Kidney tubule cell (primary cell): ENCODE data around the gene HLA-DOB.

Source experiments
- DNase-seq: peaks from one replicate; pipeline ENCODE4 v3.0.0-alpha.2; 2018; ENCODE audit warnings: low spot score

Gene HLA-DOB

GRCh38 chr6:32843331-32843978 lies 26.7 kb upstream of the HLA-DOB start:
- peak; percentile 20 for DNase-seq

- no peak for DNase-seq
These were observed 25.9 kb upstream of the HLA-DOB start for GRCh38 chr6:32842690-32843089.

GRCh38 chr6:32842021-32842650 lies 25.3 kb upstream of the HLA-DOB start:
- DNase-seq = no peak

GRCh38 chr6:32840604-32841246 lies 23.9 kb upstream of the HLA-DOB start:
- DNase-seq = no peak

- DNase-seq = no peak
These were observed 22.6 kb upstream of the HLA-DOB start for GRCh38 chr6:32839356-32839755.

- DNase-seq = peak; percentile 93
These were observed 21.5 kb upstream of the HLA-DOB start, which contains the start of gene TAP2 for GRCh38 chr6:32838114-32838958. Gene TAP2, minus strand, starts transcription at chr6:32838739. Its CDS starts 506 bp downstream, at chr6:32838233.

- DNase-seq = peak; percentile 87
These were observed 20.9 kb upstream of the HLA-DOB start for GRCh38 chr6:32837651-32838113.

- DNase-seq = no peak
These were observed 20.1 kb upstream of the HLA-DOB start for GRCh38 chr6:32836873-32837272.

- no peak for DNase-seq
These were observed 18.5 kb upstream of the HLA-DOB start for GRCh38 chr6:32835167-32835893.

- no peak for DNase-seq
These were observed 16.9 kb upstream of the HLA-DOB start for GRCh38 chr6:32833664-32834063.

- DNase-seq = no peak
These were observed 15.7 kb upstream of the HLA-DOB start for GRCh38 chr6:32832535-32832934.

- DNase-seq = no peak
These were observed 14.1 kb upstream of the HLA-DOB start for GRCh38 chr6:32830936-32831335.

- DNase-seq = no peak
These were observed 13.2 kb upstream of the HLA-DOB start for GRCh38 chr6:32830017-32830416.

- DNase-seq = no peak
These were observed 12.7 kb upstream of the HLA-DOB start for GRCh38 chr6:32829495-32829894.

- DNase-seq = no peak
These were observed 10.2 kb upstream of the HLA-DOB start for GRCh38 chr6:32827025-32827424.

GRCh38 chr6:32825966-32826365 lies 9.2 kb upstream of the HLA-DOB start:
- peak; percentile 44 for DNase-seq

GRCh38 chr6:32819729-32820128 lies 2.9 kb upstream of the HLA-DOB start:
- peak; percentile 97 for DNase-seq

- DNase-seq = no peak
These were observed 2.1 kb upstream of the HLA-DOB start for GRCh38 chr6:32818867-32819266.

GRCh38 chr6:32815996-32816395 lies 806 bp downstream of the HLA-DOB start:
- DNase-seq = no peak

- DNase-seq = peak; percentile 21
These were observed 1.7 kb downstream of the HLA-DOB start for GRCh38 chr6:32815115-32815514.

GRCh38 chr6:32814145-32814544 lies 2.7 kb downstream of the HLA-DOB start:
- no peak for DNase-seq

- no peak for DNase-seq
These were observed 7.6 kb downstream of the HLA-DOB start for GRCh38 chr6:32809171-32809570.
